Measurements from ENCODE around the gene LRGUK.

Gene LRGUK

GRCh38 chr7:134234216-134234615, 107.1 kb downstream of the LRGUK start:
- Histone ChIP-seq H3K9me3 (ENCODE audit: insufficient read depth, low read depth, low read length) (no peaks in the 10 kb centered on the region; the same call in 1 of the 2 replicates), H3K4me3 (ENCODE audit: low read length, poor library complexity, severe bottlenecking) (no peak overlapping the region), H2AFZ (ENCODE audit: low read length) (no peak overlapping the region), H3K9me2 (replicated peaks; ENCODE audit: low read depth, low read length) (no peaks in the 10 kb centered on the region), H3K4me2 (ENCODE audit: low read depth, low read length, poor library complexity, severe bottlenecking) (no peak overlapping the region), H4K20me1 (ENCODE audit: insufficient read depth, low read length, poor library complexity, severe bottlenecking) (no peaks in the 10 kb centered on the region), H3K4me1 (ENCODE audit: insufficient read depth, low read length, poor library complexity, severe bottlenecking) (no peaks in the 10 kb centered on the region), H3K27me3 (ENCODE audit: insufficient read depth, low read length, poor library complexity, severe bottlenecking) (peaks cover 6% of the 10 kb centered on the region), H3K9ac (ENCODE audit: low read depth, low read length, poor library complexity, severe bottlenecking) (no peak overlapping the region), H3K36me3 (ENCODE audit: insufficient read depth, low read length) (no peaks in the 10 kb centered on the region), H3K79me2 (ENCODE audit: insufficient read depth, low read length) (no peaks in the 10 kb centered on the region), H3F3A (ENCODE audit: low read depth) (no peaks in the 10 kb centered on the region)
- TF ChIP-seq CTCF (conservative IDR thresholded peaks at IDR 0.05; ENCODE audit: low read length), result no peak
- TF ChIP-seq EZH2phosphoT487 (IDR thresholded peaks at IDR 0.05; ENCODE audit: borderline replicate concordance), result no peak

GRCh38 chr7:134245253-134245652, 118.1 kb downstream of the LRGUK start:
- Histone ChIP-seq H3K9me3 (ENCODE audit: insufficient read depth, low read depth, low read length) (no peaks in the 10 kb centered on the region), H2AFZ (ENCODE audit: low read length) (no peak overlapping the region), H3K4me1 (ENCODE audit: insufficient read depth, low read length, poor library complexity, severe bottlenecking) (no peaks in the 10 kb centered on the region), H3K27me3 (ENCODE audit: insufficient read depth, low read length, poor library complexity, severe bottlenecking) (no peaks in the 10 kb centered on the region), H4K20me1 (ENCODE audit: insufficient read depth, low read length, poor library complexity, severe bottlenecking) (no peaks in the 10 kb centered on the region), H3F3A (ENCODE audit: low read depth) (no peaks in the 10 kb centered on the region), H3K4me2 (ENCODE audit: low read depth, low read length, poor library complexity, severe bottlenecking) (no peak overlapping the region), H3K9ac (ENCODE audit: low read depth, low read length, poor library complexity, severe bottlenecking) (no peak overlapping the region), H3K79me2 (ENCODE audit: insufficient read depth, low read length) (no peaks in the 10 kb centered on the region), H3K36me3 (ENCODE audit: insufficient read depth, low read length) (no peaks in the 10 kb centered on the region), H3K9me2 (replicated peaks; ENCODE audit: low read depth, low read length) (no peaks in the 10 kb centered on the region), H3K4me3 (ENCODE audit: low read length, poor library complexity, severe bottlenecking) (no peak overlapping the region)
- no peak for TF ChIP-seq EZH2phosphoT487 (IDR thresholded peaks at IDR 0.05; ENCODE audit: borderline replicate concordance)
- no peak for TF ChIP-seq CTCF (conservative IDR thresholded peaks at IDR 0.05; ENCODE audit: low read length)

GRCh38 chr7:134246347-134246746, 119.2 kb downstream of the LRGUK start:
- TF ChIP-seq CTCF (conservative IDR thresholded peaks at IDR 0.05; ENCODE audit: low read length) (no peak), EZH2phosphoT487 (IDR thresholded peaks at IDR 0.05; ENCODE audit: borderline replicate concordance) (no peak)
- Histone ChIP-seq H3K27me3 (ENCODE audit: insufficient read depth, low read length, poor library complexity, severe bottlenecking) (no peaks in the 10 kb centered on the region), H3K4me2 (ENCODE audit: low read depth, low read length, poor library complexity, severe bottlenecking) (no peak overlapping the region), H3K9me3 (ENCODE audit: insufficient read depth, low read depth, low read length) (no peaks in the 10 kb centered on the region), H3K4me3 (ENCODE audit: low read length, poor library complexity, severe bottlenecking) (no peak overlapping the region), H3K9me2 (replicated peaks; ENCODE audit: low read depth, low read length) (no peaks in the 10 kb centered on the region), H3K79me2 (ENCODE audit: insufficient read depth, low read length) (no peaks in the 10 kb centered on the region), H3K4me1 (ENCODE audit: insufficient read depth, low read length, poor library complexity, severe bottlenecking) (no peaks in the 10 kb centered on the region), H3K9ac (ENCODE audit: low read depth, low read length, poor library complexity, severe bottlenecking) (no peak overlapping the region), H4K20me1 (ENCODE audit: insufficient read depth, low read length, poor library complexity, severe bottlenecking) (no peaks in the 10 kb centered on the region), H3K36me3 (ENCODE audit: insufficient read depth, low read length) (no peaks in the 10 kb centered on the region), H2AFZ (ENCODE audit: low read length) (no peak overlapping the region), H3F3A (ENCODE audit: low read depth) (no peaks in the 10 kb centered on the region)
